NB4 (cell line): ENCODE measurements around the gene SMTN.

Experiments used
- DNase-seq: peaks from one replicate; pipeline ENCODE4 v3.0.0; 2010; ENCODE audit warnings: low read depth
- H3K4me3 ChIP-seq: one replicate; pipeline ENCODE4 v1.5.1; 2011; ENCODE audit warnings: mild to moderate bottlenecking, low read depth, low read length, moderate library complexity
- MYC ChIP-seq: IDR thresholded peaks from 2 replicates; pipeline ENCODE4 v1.6.1; 2011; ENCODE audit warnings: low read depth, low read length
- POLR2A ChIP-seq: IDR thresholded peaks from 2 replicates; pipeline ENCODE4 v1.6.1; 2011; ENCODE audit warnings: mild to moderate bottlenecking; ENCODE audit not compliant: insufficient read length; ENCODE audit errors: extremely low read depth
- TF ChIP-seq, protein P1 (sequence below): IDR thresholded peaks from one replicate; pipeline ENCODE4 v1.5.1; 2012; ENCODE audit warnings: low read depth, low read length
- TF ChIP-seq, protein P2 (sequence below): IDR thresholded peaks from 2 replicates; pipeline ENCODE4 v1.6.1; 2011; ENCODE audit warnings: low read depth, low read length

Gene SMTN

DNA sequence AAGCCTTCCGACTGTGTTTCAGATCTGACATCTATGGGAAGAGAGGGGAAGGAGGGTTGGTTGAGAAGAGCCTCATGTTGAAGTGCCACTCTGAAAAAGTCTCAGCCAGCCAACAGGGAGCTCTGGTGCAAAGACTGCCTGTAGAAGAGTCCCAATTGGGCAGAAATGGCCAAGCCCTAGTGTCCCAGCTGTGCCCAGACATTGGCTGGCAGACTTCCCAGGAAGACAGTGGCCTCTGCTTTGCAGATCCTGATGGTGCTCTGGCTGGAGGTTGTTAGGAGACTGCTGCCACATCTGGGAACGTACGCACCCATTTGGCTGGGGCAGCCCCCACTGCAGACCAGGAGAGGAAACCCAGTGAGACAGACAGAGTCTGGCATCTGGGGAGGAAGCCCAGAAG lies 62.4 kb downstream of the SMTN start:
- no peak for DNase-seq
- no peak overlapping the region for H3K4me3 ChIP-seq
- no peak for TF ChIP-seq MYC
- TF ChIP-seq POLR2A: no peak
- TF ChIP-seq, protein P1, sequence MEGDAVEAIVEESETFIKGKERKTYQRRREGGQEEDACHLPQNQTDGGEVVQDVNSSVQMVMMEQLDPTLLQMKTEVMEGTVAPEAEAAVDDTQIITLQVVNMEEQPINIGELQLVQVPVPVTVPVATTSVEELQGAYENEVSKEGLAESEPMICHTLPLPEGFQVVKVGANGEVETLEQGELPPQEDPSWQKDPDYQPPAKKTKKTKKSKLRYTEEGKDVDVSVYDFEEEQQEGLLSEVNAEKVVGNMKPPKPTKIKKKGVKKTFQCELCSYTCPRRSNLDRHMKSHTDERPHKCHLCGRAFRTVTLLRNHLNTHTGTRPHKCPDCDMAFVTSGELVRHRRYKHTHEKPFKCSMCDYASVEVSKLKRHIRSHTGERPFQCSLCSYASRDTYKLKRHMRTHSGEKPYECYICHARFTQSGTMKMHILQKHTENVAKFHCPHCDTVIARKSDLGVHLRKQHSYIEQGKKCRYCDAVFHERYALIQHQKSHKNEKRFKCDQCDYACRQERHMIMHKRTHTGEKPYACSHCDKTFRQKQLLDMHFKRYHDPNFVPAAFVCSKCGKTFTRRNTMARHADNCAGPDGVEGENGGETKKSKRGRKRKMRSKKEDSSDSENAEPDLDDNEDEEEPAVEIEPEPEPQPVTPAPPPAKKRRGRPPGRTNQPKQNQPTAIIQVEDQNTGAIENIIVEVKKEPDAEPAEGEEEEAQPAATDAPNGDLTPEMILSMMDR: no peak
- TF ChIP-seq, protein P2, sequence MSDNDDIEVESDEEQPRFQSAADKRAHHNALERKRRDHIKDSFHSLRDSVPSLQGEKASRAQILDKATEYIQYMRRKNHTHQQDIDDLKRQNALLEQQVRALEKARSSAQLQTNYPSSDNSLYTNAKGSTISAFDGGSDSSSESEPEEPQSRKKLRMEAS: no peak

DNA sequence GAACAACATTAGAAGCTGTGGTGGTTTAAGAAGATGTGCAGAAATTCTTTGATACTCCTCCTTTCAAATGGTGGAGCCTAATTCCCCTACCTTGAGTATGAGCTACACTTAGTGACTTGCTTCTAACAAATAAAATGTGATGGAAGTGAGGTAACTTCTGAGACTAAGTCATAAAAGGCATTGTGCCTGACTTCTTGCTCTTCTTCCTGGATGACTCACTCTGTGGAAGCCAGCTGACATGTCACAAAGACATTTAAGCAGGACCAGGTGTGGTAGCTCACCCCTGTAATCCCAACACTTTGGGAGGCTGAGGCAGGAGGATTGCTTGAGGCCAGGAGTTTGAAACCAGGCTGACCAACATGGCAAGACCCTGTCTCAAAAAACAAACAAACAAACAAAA lies 63.1 kb downstream of the SMTN start:
- TF ChIP-seq MYC (no peak), POLR2A (no peak)
- TF ChIP-seq, protein P2: no peak
- TF ChIP-seq, protein P1: no peak
- peak; percentile 15 for DNase-seq

DNA sequence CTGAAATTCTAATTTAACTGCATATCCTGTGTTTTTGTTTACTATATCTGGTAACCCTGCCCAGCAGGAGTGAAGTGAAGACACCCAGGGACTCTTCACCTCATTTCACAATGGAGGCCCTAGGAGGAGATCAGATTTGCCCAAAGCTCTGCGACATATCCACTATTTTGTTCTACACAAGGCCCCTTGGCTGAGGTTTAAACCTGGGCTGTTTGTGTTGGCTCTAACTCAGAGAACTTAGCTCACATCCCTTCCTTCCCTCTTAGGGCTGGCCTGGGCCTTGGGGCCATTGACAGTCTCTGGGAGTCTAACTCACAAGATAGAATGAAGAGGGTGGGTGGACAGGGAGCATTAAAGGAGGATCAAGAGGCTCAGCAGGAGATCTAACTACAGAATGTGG lies 67.4 kb downstream of the SMTN start:
- no peak for DNase-seq
- TF ChIP-seq, protein P2: no peak
- TF ChIP-seq MYC: no peak
- TF ChIP-seq POLR2A: no peak
- TF ChIP-seq, protein P1: no peak
- no peak overlapping the region for H3K4me3 ChIP-seq

More for the DNA sequence above, 63.1 kb downstream of the SMTN start:
- no peak overlapping the region for H3K4me3 ChIP-seq

DNA sequence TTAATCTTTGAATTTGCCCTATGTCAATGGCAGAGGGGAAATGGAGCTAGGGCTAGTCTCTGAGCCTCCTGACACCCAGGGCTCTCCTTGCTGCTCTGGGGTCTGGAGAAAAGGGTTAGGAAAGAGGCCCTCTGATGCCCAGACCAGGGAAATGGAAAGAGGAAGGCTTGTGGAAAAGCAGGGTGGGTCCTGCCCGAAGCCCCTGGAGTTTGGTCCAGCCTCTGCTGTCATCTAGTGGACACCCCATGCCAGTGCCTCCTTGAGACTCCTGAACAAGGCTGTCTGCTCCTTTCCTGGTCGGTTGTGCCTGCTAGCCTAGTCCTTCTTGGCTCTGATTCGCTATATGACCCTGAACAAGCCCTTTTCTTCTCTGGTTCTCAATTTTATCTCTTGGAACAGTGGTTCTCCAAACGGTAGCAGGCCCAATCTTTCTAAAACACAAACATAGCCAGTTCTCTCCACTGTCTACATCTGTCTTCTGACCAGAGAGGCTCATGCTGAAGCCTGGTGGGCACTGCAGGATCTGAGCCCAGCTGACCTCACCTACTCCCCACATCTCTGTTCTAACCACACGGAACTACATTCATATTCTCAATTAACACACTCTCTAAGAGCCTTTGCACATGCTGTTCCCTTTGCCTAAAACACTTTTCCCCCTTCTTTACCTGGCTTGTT lies 68.0 kb downstream of the SMTN start:
- DNase-seq: peak; percentile 73
- no peak overlapping the region for H3K4me3 ChIP-seq
- no peak for TF ChIP-seq POLR2A
- TF ChIP-seq, protein P1: peak; percentile 98

DNA sequence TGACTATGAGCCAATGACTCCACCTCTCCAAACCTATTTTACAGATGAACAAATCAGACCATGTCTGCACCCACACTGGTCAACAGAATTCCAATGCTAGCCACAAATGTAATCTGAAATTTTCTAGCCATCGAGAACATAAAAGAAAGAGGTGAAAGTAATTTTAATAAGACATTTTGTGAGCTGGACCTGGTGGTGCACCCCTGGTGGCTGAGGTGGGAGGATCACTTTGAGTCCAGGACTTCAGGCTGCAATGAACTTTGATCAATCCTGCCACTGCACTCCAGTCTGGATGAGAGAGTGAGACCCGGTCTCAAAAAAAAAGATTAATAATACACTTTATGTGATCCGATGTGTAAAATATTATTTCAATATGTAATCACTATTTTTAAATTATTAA lies 69.5 kb downstream of the SMTN start:
- DNase-seq: no peak
- no peak overlapping the region for H3K4me3 ChIP-seq
- TF ChIP-seq, protein P1: peak; percentile 4
- TF ChIP-seq, protein P2: no peak
- TF ChIP-seq MYC (no peak), POLR2A (no peak)

DNA sequence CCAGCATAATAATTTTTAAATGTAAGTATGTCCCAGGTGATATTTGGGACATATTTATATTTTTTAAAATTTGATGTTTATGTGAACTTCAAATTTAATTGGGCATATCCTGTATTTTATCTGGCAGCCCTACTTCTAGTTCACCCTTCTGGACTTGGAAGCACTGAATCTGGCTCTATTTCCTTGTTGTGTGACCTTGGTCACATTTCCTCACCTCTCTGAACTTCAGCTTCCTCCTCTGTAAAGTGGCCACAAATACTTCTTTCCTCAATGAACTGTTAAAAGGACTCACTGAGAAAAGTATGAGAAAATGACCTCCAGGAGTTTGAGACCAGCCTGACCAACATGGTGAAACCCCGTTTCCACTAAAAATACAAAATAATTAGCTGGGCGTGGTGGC lies 70.8 kb downstream of the SMTN start:
- TF ChIP-seq, protein P1: no peak
- TF ChIP-seq, protein P2: no peak
- TF ChIP-seq POLR2A (no peak), MYC (no peak)
- H3K4me3 ChIP-seq: no peak overlapping the region
- DNase-seq: no peak
